Neuronal stem cell (in vitro differentiated cells): ENCODE measurements around the gene C19orf25.
A peak's percentile ranks its signal among the peaks of the same experiment; 100 is the strongest.

Source experiments
- DNase-seq: peaks from one replicate; pipeline ENCODE4 v3.0.0-alpha.2; 2013; ENCODE audit warnings: low spot score
- H2AFZ ChIP-seq: one replicate; pipeline ENCODE4 v1.6.1; 2013; ENCODE audit warnings: mild to moderate bottlenecking, low read length, inconsistent platforms
- H2AK5ac ChIP-seq: 2 replicates; pipeline ENCODE4 v1.6.1; 2013; ENCODE audit warnings: low read depth, mild to moderate bottlenecking, inconsistent platforms, low read length, moderate library complexity, mixed read lengths
- H2BK120ac ChIP-seq: 2 replicates; pipeline ENCODE4 v1.6.1; 2013; ENCODE audit warnings: low read depth, mild to moderate bottlenecking, inconsistent platforms, low read length, moderate library complexity, mixed read lengths
- H2BK12ac ChIP-seq: one replicate; pipeline ENCODE4 v1.6.1; 2013; ENCODE audit warnings: low read length, inconsistent platforms
- H2BK15ac ChIP-seq: 2 replicates; pipeline ENCODE4 v1.6.1; 2013; ENCODE audit warnings: mild to moderate bottlenecking, low read length, inconsistent platforms, mixed read lengths
- H2BK5ac ChIP-seq: one replicate; pipeline ENCODE4 v1.6.1; 2013; ENCODE audit warnings: inconsistent platforms, mild to moderate bottlenecking, low read length, moderate library complexity
- H3K14ac ChIP-seq: one replicate; pipeline ENCODE4 v1.6.1; 2013; ENCODE audit warnings: low read length, inconsistent platforms
- H3K18ac ChIP-seq: 2 replicates; pipeline ENCODE4 v1.6.1; 2013; ENCODE audit warnings: low read length, inconsistent platforms
- H3K23ac ChIP-seq: 2 replicates; pipeline ENCODE4 v1.6.1; 2013; ENCODE audit warnings: low read depth, mild to moderate bottlenecking, mixed read lengths, low read length, inconsistent platforms; ENCODE audit not compliant: poor library complexity
- H3K27ac ChIP-seq: replicated peaks from 3 replicates; pipeline ENCODE4 v1.5.1; 2013; ENCODE audit warnings: low read length, inconsistent platforms
- H3K27me3 ChIP-seq, 3 experiments: 2 replicates each; pipeline ENCODE4 v1.6.1; 2013; ENCODE audit warnings: low read length in 3 of 3, mild to moderate bottlenecking in 2 of 3, inconsistent platforms in 1 of 3, low read depth in 1 of 3, mixed read lengths in 1 of 3, moderate library complexity in 1 of 3; ENCODE audit not compliant: control insufficient read depth in 3 of 3, insufficient read depth in 3 of 3
- H3K36me3 ChIP-seq, 2 donors: replicated peaks in 1 of 2; 2 replicates each; pipeline ENCODE4 v1.6.1; 2013; ENCODE audit warnings: low read length in 2 of 2; ENCODE audit not compliant: control insufficient read depth in 2 of 2, insufficient read depth in 2 of 2
- H3K4ac ChIP-seq: 2 replicates; pipeline ENCODE4 v1.6.1; 2013; ENCODE audit warnings: inconsistent platforms, mild to moderate bottlenecking, low read length, moderate library complexity
- H3K4me1 ChIP-seq, 2 donors: 1 replicate in 1 of 2; 2 replicates in 1 of 2; pipeline ENCODE4 v1.6.1; 2013; ENCODE audit warnings: low read length in 2 of 2, low read depth in 1 of 2; ENCODE audit not compliant: control insufficient read depth in 2 of 2, insufficient read depth in 1 of 2
- H3K4me2 ChIP-seq: one replicate; pipeline ENCODE4 v1.6.1; 2013; ENCODE audit warnings: mild to moderate bottlenecking, low read length, inconsistent platforms; ENCODE audit not compliant: insufficient read depth, poor library complexity, severe bottlenecking
- H3K4me3 ChIP-seq, 2 donors: 2 replicates each; pipeline ENCODE4 v1.5.1; 2013; ENCODE audit warnings: low read length in 2 of 2, mild to moderate bottlenecking in 2 of 2, inconsistent platforms in 1 of 2, moderate library complexity in 1 of 2
- H3K79me1 ChIP-seq: one replicate; pipeline ENCODE4 v1.6.1; 2013; ENCODE audit warnings: low read depth, mild to moderate bottlenecking, inconsistent platforms, low read length, moderate library complexity
- H3K9ac ChIP-seq: one replicate; pipeline ENCODE4 v1.6.1; 2013; ENCODE audit warnings: mild to moderate bottlenecking, low read depth, low read length, inconsistent platforms; ENCODE audit not compliant: poor library complexity
- H3K9me3 ChIP-seq, 2 donors: replicated peaks in 1 of 2; 2 replicates each; pipeline versions ENCODE3 to v1.6.1; 2013; ENCODE audit warnings: low read length in 2 of 2, mild to moderate bottlenecking in 2 of 2, inconsistent platforms in 1 of 2, low read depth in 1 of 2, mixed read lengths in 1 of 2, moderate library complexity in 1 of 2; ENCODE audit not compliant: control insufficient read depth in 2 of 2, insufficient read depth in 1 of 2
- H4K8ac ChIP-seq: one replicate; pipeline ENCODE4 v1.6.1; 2013; ENCODE audit warnings: low read depth, mild to moderate bottlenecking, inconsistent platforms, low read length, moderate library complexity
- H4K91ac ChIP-seq: one replicate; pipeline ENCODE4 v1.6.1; 2013; ENCODE audit warnings: low read length, low read depth, mild to moderate bottlenecking, inconsistent platforms; ENCODE audit not compliant: poor library complexity
- WGBS, 2 donors: extraction: QIAGEN DNeasy Blood & Tissue Kit; methylation state at CpG; one replicate each; pipeline ENCODE4 v1.1.7; 2013; ENCODE audit warnings: missing lambda C conversion rate in 2 of 2, mixed read lengths in 1 of 2; ENCODE audit not compliant: insufficient read length in 2 of 2, insufficient replicate concordance in 1 of 2; ENCODE audit errors: extremely low coverage in 2 of 2; 5-methylcytosine and 5-hydroxymethylcytosine counted together

C19orf25 gene

GRCh38 chr19:1526066-1526778 is 47.2 kb upstream of the C19orf25 start:
- Histone ChIP-seq H3K4me1 (peaks cover 4 to 6% of the 10 kb centered on the region in 2 donors), H2BK120ac (peak overlapping the region; percentile 1), H3K27me3 (peaks cover 8 to 50% (median 31%) of the 10 kb centered on the region in 3 experiments), H3K4me2 (no peak overlapping the region), H2AK5ac (peak overlapping the region; percentile 93), H3K9ac (no peak overlapping the region), H3K79me1 (peaks cover 2% of the 10 kb centered on the region), H3K9me3 (peaks cover 0 to 5% of the 10 kb centered on the region in 2 donors), H2BK15ac (no peak overlapping the region), H3K27ac (no peak overlapping the region), H4K91ac (no peak overlapping the region), H3K4ac (peak overlapping the region; percentile 53), H3K23ac (peak overlapping the region; percentile 80), H3K14ac (no peak overlapping the region), H3K4me3 (peak overlapping the region in 1 of 2 donors; percentile 20), H2BK12ac (peak overlapping the region; percentile 30), H2AFZ (no peak overlapping the region), H4K8ac (no peak overlapping the region), H2BK5ac (no peak overlapping the region), H3K36me3 (no peaks in the 10 kb centered on the region), H3K18ac (peak overlapping the region; percentile 64)
- WGBS, 2 donors: no CpG with 5 or more reads among the region's 33 CpGs
- DNase-seq: no peak

GRCh38 chr19:1525343-1525742 is 46.3 kb upstream of the C19orf25 start:
- Histone ChIP-seq H3K4me1 (peaks cover 4 to 6% of the 10 kb centered on the region in 2 donors), H2BK120ac (no peak overlapping the region), H2AFZ (no peak overlapping the region), H3K36me3 (no peaks in the 10 kb centered on the region), H3K23ac (peak overlapping the region; percentile 94), H3K14ac (peak overlapping the region; percentile 38), H2BK5ac (peak overlapping the region; percentile 83), H3K9ac (peak overlapping the region; percentile 60), H3K18ac (peak overlapping the region; percentile 35), H2BK15ac (peak overlapping the region; percentile 8), H3K79me1 (peaks cover 2% of the 10 kb centered on the region), H3K9me3 (peaks cover 0 to 5% of the 10 kb centered on the region in 2 donors), H2BK12ac (peak overlapping the region; percentile 69), H4K91ac (peak overlapping the region; percentile 7), H3K27ac (no peak overlapping the region), H2AK5ac (peak overlapping the region; percentile 93), H3K27me3 (peaks cover 8 to 52% (median 31%) of the 10 kb centered on the region in 3 experiments), H3K4me2 (no peak overlapping the region), H4K8ac (no peak overlapping the region), H3K4ac (no peak overlapping the region), H3K4me3 (no peak overlapping the region)
- no peak for DNase-seq
- WGBS, 2 donors: no CpG with 5 or more reads among the region's 31 CpGs

GRCh38 chr19:1524972-1525325 is 45.9 kb upstream of the C19orf25 start:
- Histone ChIP-seq H4K91ac (no peak overlapping the region), H2AK5ac (peak overlapping the region; percentile 93), H3K4me3 (peak overlapping the region in 1 of 2 donors; percentile 78), H3K27me3 (peaks cover 8 to 51% (median 31%) of the 10 kb centered on the region in 3 experiments), H2BK12ac (peak overlapping the region; percentile 69), H3K4ac (no peak overlapping the region), H3K4me2 (no peak overlapping the region), H3K23ac (peak overlapping the region; percentile 94), H2BK120ac (no peak overlapping the region), H3K9ac (peak overlapping the region; percentile 66), H3K27ac (no peak overlapping the region), H3K14ac (peak overlapping the region; percentile 5), H4K8ac (peak overlapping the region; percentile 7), H3K79me1 (peaks cover 2% of the 10 kb centered on the region), H3K9me3 (peaks cover 0 to 5% of the 10 kb centered on the region in 2 donors), H2BK5ac (peak overlapping the region; percentile 83), H3K4me1 (peaks cover 4 to 6% of the 10 kb centered on the region in 2 donors), H2BK15ac (peak overlapping the region; percentile 8), H3K18ac (peak overlapping the region; percentile 40), H2AFZ (no peak overlapping the region), H3K36me3 (no peaks in the 10 kb centered on the region)
- DNase-seq: no peak
- no CpG with 5 or more reads among the region's 17 CpGs for WGBS, 2 donors

DNA sequence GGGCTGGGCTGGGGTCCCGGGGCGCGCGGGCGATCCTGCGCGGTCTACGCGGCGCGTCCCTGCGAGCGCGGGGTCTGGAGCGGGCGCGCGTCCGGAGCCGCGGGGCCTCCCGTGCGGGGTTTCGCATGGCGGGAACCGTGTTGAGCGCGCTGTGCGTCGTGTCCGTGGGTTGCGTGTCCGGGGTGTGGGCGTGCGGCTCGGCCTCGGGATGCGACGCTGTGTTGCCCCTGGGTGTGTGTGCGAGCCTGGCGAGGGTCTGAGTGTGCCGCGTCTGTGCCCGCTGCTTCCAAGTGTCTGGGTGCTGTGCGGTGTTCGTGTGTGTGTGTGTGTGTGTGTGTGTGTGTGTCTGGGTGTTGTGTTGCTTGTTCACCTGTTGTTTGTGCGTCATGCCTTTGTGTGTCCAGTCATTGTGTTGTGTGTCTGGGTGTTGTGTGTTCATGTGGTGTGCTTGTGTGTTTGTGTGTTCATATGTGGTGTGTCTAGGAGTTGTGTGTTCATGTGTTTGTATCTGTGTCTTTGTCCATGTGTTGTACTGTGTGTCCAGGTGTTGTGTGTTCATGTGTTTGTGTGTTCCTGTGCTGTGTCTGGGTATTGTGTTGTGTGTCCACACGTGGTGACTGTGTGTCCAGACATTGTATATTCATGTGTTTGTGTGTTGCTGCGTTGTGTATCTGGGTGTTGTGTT is 45.4 kb upstream of the C19orf25 start:
- peaks cover 2% of the 10 kb centered on the region for H3K79me1 ChIP-seq
- H3K4me3 ChIP-seq: peak overlapping the region; percentile 33 to 78
- peak overlapping the region; percentile 94 for H3K23ac ChIP-seq
- peak overlapping the region; percentile 39 for H3K14ac ChIP-seq
- H2BK12ac ChIP-seq: peak overlapping the region; percentile 98
- peak overlapping the region; percentile 63 for H2AK5ac ChIP-seq
- H4K91ac ChIP-seq: no peak overlapping the region
- H2BK15ac ChIP-seq: peak overlapping the region; percentile 8
- no CpG with 5 or more reads among the region's 49 CpGs for WGBS, 2 donors
- peaks cover 8 to 53% (median 31%) of the 10 kb centered on the region in 3 experiments for H3K27me3 ChIP-seq
- H2BK120ac ChIP-seq: no peak overlapping the region
- peak overlapping the region; percentile 52 for H4K8ac ChIP-seq
- no peaks in the 10 kb centered on the region for H3K36me3 ChIP-seq
- H3K4ac ChIP-seq: no peak overlapping the region
- peak overlapping the region; percentile 74 for H3K18ac ChIP-seq
- DNase-seq: no peak
- H3K27ac ChIP-seq: no peak overlapping the region
- H2AFZ ChIP-seq: peak overlapping the region; percentile 69
- peaks cover 0 to 5% of the 10 kb centered on the region in 2 donors for H3K9me3 ChIP-seq
- no peak overlapping the region for H2BK5ac ChIP-seq
- peaks cover 4 to 6% of the 10 kb centered on the region in 2 donors for H3K4me1 ChIP-seq
- peak overlapping the region; percentile 69 for H3K4me2 ChIP-seq
- H3K9ac ChIP-seq: peak overlapping the region; percentile 89
